HEK293T (cell line): Measurements from ENCODE around the gene ZGPAT.
"Not testable (repeated sequence)": the region's sequence is repeated elsewhere in the genome, so short reads cannot be mapped to it uniquely, and the experiment has no call there.

ENCODE experiments used
- CTCF ChIA-PET: fragments of 350-600 bp; formaldehyde crosslinking; extraction: SDS; loops from one replicate; lab custom pipeline; 2021; ENCODE audit warnings: antibody characterized with exemption, inconsistent platforms; lab: Yijun Ruan, JAX
- POLR2A ChIA-PET: fragments of 350-600 bp; formaldehyde crosslinking; extraction: SDS; loops from one replicate; lab custom pipeline; 2020; ENCODE audit warnings: antibody characterized with exemption, inconsistent platforms; lab: Yijun Ruan, JAX
- DNase-seq: peaks from one replicate; pipeline ENCODE4 v3.0.0; 2012; ENCODE audit warnings: mixed read lengths; ENCODE audit errors: extremely low spot score
- ARNT ChIP-seq: fragments of 450-650 bp; IDR thresholded peaks from 2 replicates; pipeline ENCODE4 v1.6.1; 2017; ENCODE audit warnings: mild to moderate bottlenecking
- BHLHE40 ChIP-seq: fragments of 450-650 bp; IDR thresholded peaks from 2 replicates; pipeline ENCODE4 v1.6.1; 2016; ENCODE audit warnings: mild to moderate bottlenecking, moderate library complexity, borderline replicate concordance
- CTBP1 ChIP-seq: fragments of 450-650 bp; IDR thresholded peaks from 2 replicates; pipeline ENCODE4 v1.6.1; 2016; ENCODE audit warnings: borderline replicate concordance
- ELF4 ChIP-seq: fragments of 450-650 bp; IDR thresholded peaks from 2 replicates; pipeline ENCODE4 v1.6.1; 2017; ENCODE audit warnings: antibody characterized with exemption
- FOXA1 ChIP-seq: fragments of 450-650 bp; IDR thresholded peaks from 2 replicates; pipeline ENCODE4 v1.6.1; 2016; ENCODE audit warnings: mild to moderate bottlenecking
- FOXK2 ChIP-seq: fragments of 450-650 bp; IDR thresholded peaks from 2 replicates; pipeline ENCODE4 v1.6.1; 2016; ENCODE audit warnings: mild to moderate bottlenecking
- FOXM1 ChIP-seq: fragments of 450-650 bp; IDR thresholded peaks from 2 replicates; pipeline ENCODE4 v1.6.1; 2017; ENCODE audit warnings: mild to moderate bottlenecking, borderline replicate concordance
- HDGF ChIP-seq: fragments of 450-650 bp; IDR thresholded peaks from 2 replicates; pipeline ENCODE4 v1.6.1; 2017; ENCODE audit warnings: antibody characterized with exemption, borderline replicate concordance
- L3MBTL2 ChIP-seq: fragments of 450-650 bp; conservative IDR thresholded peaks from 2 replicates; pipeline ENCODE4 v1.6.1; 2016; ENCODE audit warnings: mild to moderate bottlenecking
- LEF1 ChIP-seq: fragments of 450-650 bp; IDR thresholded peaks from 2 replicates; pipeline ENCODE4 v1.6.1; 2017; ENCODE audit warnings: mild to moderate bottlenecking, borderline replicate concordance
- NFRKB ChIP-seq: fragments of 450-650 bp; IDR thresholded peaks from 2 replicates; pipeline ENCODE4 v1.6.1; 2016; ENCODE audit warnings: mild to moderate bottlenecking, moderate library complexity
- SP1 ChIP-seq: fragments of 450-650 bp; IDR thresholded peaks from 2 replicates; pipeline ENCODE4 v1.6.1; 2017
- SUZ12 ChIP-seq: fragments of 450-650 bp; IDR thresholded peaks from 2 replicates; pipeline ENCODE4 v1.6.1; 2016; ENCODE audit warnings: mild to moderate bottlenecking
- TARDBP ChIP-seq: fragments of 450-650 bp; IDR thresholded peaks from 2 replicates; pipeline ENCODE4 v1.6.1; 2016
- ZNF384 ChIP-seq: fragments of 450-650 bp; IDR thresholded peaks from 2 replicates; pipeline ENCODE4 v1.6.1; 2016
- TF ChIP-seq, protein P1 (sequence below): fragments of 450-650 bp; IDR thresholded peaks from 2 replicates; pipeline ENCODE4 v1.6.1; 2016

The ZGPAT gene, protein sequence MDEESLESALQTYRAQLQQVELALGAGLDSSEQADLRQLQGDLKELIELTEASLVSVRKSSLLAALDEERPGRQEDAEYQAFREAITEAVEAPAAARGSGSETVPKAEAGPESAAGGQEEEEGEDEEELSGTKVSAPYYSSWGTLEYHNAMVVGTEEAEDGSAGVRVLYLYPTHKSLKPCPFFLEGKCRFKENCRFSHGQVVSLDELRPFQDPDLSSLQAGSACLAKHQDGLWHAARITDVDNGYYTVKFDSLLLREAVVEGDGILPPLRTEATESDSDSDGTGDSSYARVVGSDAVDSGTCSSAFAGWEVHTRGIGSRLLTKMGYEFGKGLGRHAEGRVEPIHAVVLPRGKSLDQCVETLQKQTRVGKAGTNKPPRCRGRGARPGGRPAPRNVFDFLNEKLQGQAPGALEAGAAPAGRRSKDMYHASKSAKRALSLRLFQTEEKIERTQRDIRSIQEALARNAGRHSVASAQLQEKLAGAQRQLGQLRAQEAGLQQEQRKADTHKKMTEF

GRCh38 chr20:63707558-63708300, at the start of gene ZGPAT, which contains the start of gene ARFRP1:
Gene ZGPAT (plus strand): TSS chr20:63708039. CDS start chr20:63708581, 542 bp downstream.
Gene ARFRP1 (minus strand): TSS chr20:63707976. CDS start chr20:63707091, 885 bp downstream.
- 0 out of 2 replicates have a peak, but pooled peaks have one; percentile 15 for TF ChIP-seq ELF4
- TF ChIP-seq SP1: no peak
- TF ChIP-seq, protein P1, sequence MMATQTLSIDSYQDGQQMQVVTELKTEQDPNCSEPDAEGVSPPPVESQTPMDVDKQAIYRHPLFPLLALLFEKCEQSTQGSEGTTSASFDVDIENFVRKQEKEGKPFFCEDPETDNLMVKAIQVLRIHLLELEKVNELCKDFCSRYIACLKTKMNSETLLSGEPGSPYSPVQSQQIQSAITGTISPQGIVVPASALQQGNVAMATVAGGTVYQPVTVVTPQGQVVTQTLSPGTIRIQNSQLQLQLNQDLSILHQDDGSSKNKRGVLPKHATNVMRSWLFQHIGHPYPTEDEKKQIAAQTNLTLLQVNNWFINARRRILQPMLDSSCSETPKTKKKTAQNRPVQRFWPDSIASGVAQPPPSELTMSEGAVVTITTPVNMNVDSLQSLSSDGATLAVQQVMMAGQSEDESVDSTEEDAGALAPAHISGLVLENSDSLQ: no peak
- no peak for TF ChIP-seq L3MBTL2
- TF ChIP-seq NFRKB: no peak
- TF ChIP-seq HDGF: 0 out of 2 replicates have a peak, but pooled peaks have one; percentile 60
- TF ChIP-seq LEF1: no peak; the same call in 1 of the 2 replicates
- no peak for TF ChIP-seq BHLHE40
- TF ChIP-seq CTBP1: no peak
- TF ChIP-seq SUZ12: no peak
- 0 out of 2 replicates have a peak, but pooled peaks have one; percentile 1 for TF ChIP-seq ARNT
- TF ChIP-seq FOXK2: no peak
- no peak for TF ChIP-seq FOXM1
- TF ChIP-seq TARDBP: no peak
- no peak for TF ChIP-seq ZNF384
- no peak for TF ChIP-seq FOXA1
- CTCF ChIA-PET: interaction anchor here (0.6 kb wide), 1 partner anchor 31 kb away, joined by 3 read pairs; the partner anchor contains the start of gene SLC2A4RG
- DNase-seq: peak; percentile 91
- POLR2A ChIA-PET: interaction anchor here (0.6 to 2.0 kb wide), 20 partner anchors 9 to 170 kb away, joined by 3 to 17 read pairs (median 4); partner anchors contain the start of genes HELZ2, LIME1, PTK6 and RTEL1

GRCh38 chr20:63658749-63659187, 49.1 kb upstream of the ZGPAT start:
- peak; percentile 21 for DNase-seq
- TF ChIP-seq, protein P1: no peak
- no peak for TF ChIP-seq NFRKB
- TF ChIP-seq TARDBP: no peak
- TF ChIP-seq FOXM1: no peak
- no peak for TF ChIP-seq L3MBTL2
- no peak for TF ChIP-seq FOXK2
- no peak for TF ChIP-seq FOXA1
- TF ChIP-seq CTBP1: no peak
- TF ChIP-seq LEF1: no peak
- TF ChIP-seq ARNT: no peak
- TF ChIP-seq ELF4: no peak
- no peak for TF ChIP-seq SUZ12
- TF ChIP-seq SP1: no peak
- TF ChIP-seq ZNF384: no peak
- TF ChIP-seq BHLHE40: no peak
- no peak for TF ChIP-seq HDGF
- ChIA-PET CTCF (interaction anchor here (0.6 to 1.2 kb wide), 3 partner anchors 17 to 120 kb away, joined by 3 to 5 read pairs (median 3); no protein-coding TSS in a partner anchor), POLR2A (interaction anchor here (0.7 to 1.6 kb wide), 22 partner anchors 9 to 322 kb away, joined by 3 to 25 read pairs (median 4); partner anchors contain the start of genes ARFRP1, GMEB2, HELZ2 and PPDPF)

- CTCF ChIA-PET: no interaction called here
- TF ChIP-seq SP1 (no peak), FOXM1 (no peak), CTBP1 (no peak), ELF4 (no peak), TARDBP (no peak), LEF1 (no peak), ARNT (no peak), FOXK2 (no peak)
- TF ChIP-seq, protein P1: no peak
- POLR2A ChIA-PET: no interaction called here
- DNase-seq: no peak
These were observed 48.5 kb upstream of the ZGPAT start for GRCh38 chr20:63659370-63659769.

DNA sequence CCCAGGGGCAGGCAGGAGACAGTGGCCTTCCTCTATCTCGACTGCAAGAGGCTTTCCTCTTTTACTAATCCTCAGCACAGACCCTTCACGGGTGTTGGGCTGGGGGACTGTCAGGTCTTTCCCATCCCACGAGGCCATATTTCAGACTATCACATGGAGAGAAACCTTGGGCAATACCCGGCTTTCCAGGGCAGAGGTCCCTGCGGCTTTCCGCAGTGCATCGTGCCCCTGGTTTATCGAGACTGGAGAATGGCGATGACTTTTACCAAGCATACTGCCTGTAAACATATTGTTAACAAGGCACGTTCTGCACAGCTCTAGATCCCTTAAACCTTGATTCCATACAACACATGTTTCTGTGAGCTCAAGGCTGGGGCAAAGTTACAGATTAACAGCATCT, 47.7 kb upstream of the ZGPAT start:
- CTCF ChIA-PET, POLR2A ChIA-PET, DNase-seq: not testable (repeated sequence)

DNA sequence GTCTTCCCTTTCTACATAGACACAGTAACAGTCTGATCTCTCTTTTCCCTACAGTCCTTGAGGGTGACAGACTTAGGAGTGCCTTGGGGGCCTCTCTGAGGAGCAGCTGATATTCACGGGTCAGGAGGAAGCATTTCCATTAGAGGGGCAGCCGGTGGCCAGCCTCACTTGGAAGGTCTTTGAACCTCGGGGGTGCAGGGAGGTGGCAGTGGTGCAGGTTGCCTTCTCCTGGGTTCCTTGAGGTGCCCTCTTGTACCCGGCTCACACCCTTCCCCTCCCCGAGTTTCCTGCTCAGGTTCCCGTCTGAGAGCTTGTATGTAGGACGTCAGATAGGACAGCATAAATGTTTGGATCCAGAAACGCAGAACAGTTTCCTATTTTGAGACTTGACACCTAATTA, 47.2 kb upstream of the ZGPAT start:
- ChIA-PET POLR2A (interaction anchor here (1.1 kb wide), 1 partner anchor 125 kb away, joined by 3 read pairs; no protein-coding TSS in a partner anchor), CTCF (no interaction called here)

More for the DNA sequence above, 47.2 kb upstream of the ZGPAT start:
- TF ChIP-seq SUZ12 (no peak), FOXA1 (no peak), ARNT (no peak), NFRKB (no peak), ZNF384 (no peak), BHLHE40 (no peak), ELF4 (no peak), SP1 (no peak), FOXM1 (no peak), L3MBTL2 (no peak), LEF1 (no peak), TARDBP (no peak), FOXK2 (no peak), CTBP1 (no peak), HDGF (no peak)
- TF ChIP-seq, protein P1: no peak
- DNase-seq: no peak
